GM19043 (cell line): ENCODE results near the gene ZBED1.
"Not testable (repeated sequence)": the region's sequence is repeated elsewhere in the genome, so short reads cannot be mapped to it uniquely, and the experiment has no call there.

Experiments
- ATAC-seq: cut with Tn5 transposase; IDR thresholded peaks from one replicate; pipeline ENCODE4 v1.9.1; 2021; ENCODE audit warnings: low read depth; ENCODE audit not compliant: unreplicated experiment

Gene ZBED1

GRCh38 chrX:2499507-2499906 is 1.3 kb downstream of the ZBED1 start:
- ATAC-seq, result no peak

GRCh38 chrX:2498781-2499302 is 1.9 kb downstream of the ZBED1 start:
- no peak for ATAC-seq

GRCh38 chrX:2497961-2498780 is 2.6 kb downstream of the ZBED1 start:
- no peak for ATAC-seq

GRCh38 chrX:2495595-2495994 is 5.2 kb downstream of the ZBED1 start:
- ATAC-seq, result no peak

GRCh38 chrX:2492531-2493218 is 8.1 kb downstream of the ZBED1 start:
- no peak for ATAC-seq

- ATAC-seq, result no peak
These were observed 10.1 kb downstream of the ZBED1 start for GRCh38 chrX:2490634-2491033.

- no peak for ATAC-seq
These were observed 11.0 kb downstream of the ZBED1 start for GRCh38 chrX:2489446-2490445.

- no peak for ATAC-seq
These were observed 12.0 kb downstream of the ZBED1 start for GRCh38 chrX:2488621-2489285.

GRCh38 chrX:2487366-2487765 is 13.4 kb downstream of the ZBED1 start:
- ATAC-seq, result no peak

- ATAC-seq, result no peak
These were observed 14.2 kb downstream of the ZBED1 start for GRCh38 chrX:2486476-2487133.

- no peak for ATAC-seq
These were observed 14.9 kb downstream of the ZBED1 start for GRCh38 chrX:2485789-2486345.

- ATAC-seq, result no peak
These were observed 15.8 kb downstream of the ZBED1 start for GRCh38 chrX:2484721-2485648.

GRCh38 chrX:2484256-2484655 is 16.5 kb downstream of the ZBED1 start:
- ATAC-seq, result no peak

GRCh38 chrX:2483398-2484060 is 17.2 kb downstream of the ZBED1 start:
- no peak for ATAC-seq

- not testable (repeated sequence) for ATAC-seq
These were observed 19.2 kb downstream of the ZBED1 start for GRCh38 chrX:2481597-2481996.

GRCh38 chrX:2479982-2480381 is 20.8 kb downstream of the ZBED1 start:
- not testable (repeated sequence) for ATAC-seq

- ATAC-seq, result no peak
These were observed 21.4 kb downstream of the ZBED1 start for GRCh38 chrX:2479420-2479780.
